ENCODE data around the gene FIGN.

DNA sequence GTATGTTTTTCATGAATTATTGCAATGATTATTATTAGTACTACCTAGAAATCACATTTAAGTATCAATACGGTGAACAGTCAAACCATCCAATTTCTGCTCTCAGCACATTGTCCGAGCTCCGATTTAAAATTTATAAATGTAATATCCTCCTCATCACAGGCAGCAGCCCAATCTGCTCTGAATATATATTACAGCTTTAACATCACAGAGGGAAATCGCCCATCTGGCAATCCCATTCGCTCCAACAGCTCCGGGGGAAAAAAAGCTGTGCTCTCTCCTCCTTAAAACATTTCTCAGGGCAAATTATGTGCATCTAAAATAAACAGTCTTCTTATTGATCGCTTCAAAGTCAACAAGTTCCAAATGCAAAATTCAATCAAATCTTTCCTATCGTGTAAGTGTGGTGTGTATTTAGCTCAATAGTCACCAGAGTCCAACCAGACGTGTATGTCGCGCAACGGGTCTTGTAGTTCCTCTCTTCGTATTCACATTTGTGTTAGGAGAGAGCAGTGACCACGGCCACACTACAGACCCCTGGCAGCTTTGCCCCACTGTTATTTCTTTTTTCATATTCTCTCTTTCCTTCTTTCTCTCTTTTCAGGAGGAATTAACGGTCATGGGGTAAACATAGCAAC is 2.4 kb downstream of the FIGN start:
- TF ChIP-seq POLR2A (IDR thresholded peaks at IDR 0.05; ENCODE audit: low read depth, low read length) (no peak), NFE2L2 (IDR thresholded peaks at IDR 0.05; ENCODE audit: low read depth, low read length) (no peak), CTCF (conservative IDR thresholded peaks at IDR 0.05; ENCODE audit: low read depth, low read length) (no peak), RAD21 (IDR thresholded peaks at IDR 0.05; ENCODE audit: low read length) (no peak), BHLHE40 (IDR thresholded peaks at IDR 0.05; ENCODE audit: low read depth, low read length) (no peak), CEBPB (IDR thresholded peaks at IDR 0.05; ENCODE audit: low read depth, low read length) (no peak), RCOR1 (IDR thresholded peaks at IDR 0.05; ENCODE audit: insufficient replicate concordance, low read length) (no peak), CHD1 (IDR thresholded peaks at IDR 0.05; ENCODE audit: low read depth, low read length) (no peak), FOS (IDR thresholded peaks at IDR 0.05; ENCODE audit: low read depth, low read length) (no peak), MAFK (IDR thresholded peaks at IDR 0.05; ENCODE audit: low read depth, low read length) (no peak), SMC3 (IDR thresholded peaks at IDR 0.05; ENCODE audit: low read depth, low read length) (no peak)
- TF ChIP-seq, protein P1, sequence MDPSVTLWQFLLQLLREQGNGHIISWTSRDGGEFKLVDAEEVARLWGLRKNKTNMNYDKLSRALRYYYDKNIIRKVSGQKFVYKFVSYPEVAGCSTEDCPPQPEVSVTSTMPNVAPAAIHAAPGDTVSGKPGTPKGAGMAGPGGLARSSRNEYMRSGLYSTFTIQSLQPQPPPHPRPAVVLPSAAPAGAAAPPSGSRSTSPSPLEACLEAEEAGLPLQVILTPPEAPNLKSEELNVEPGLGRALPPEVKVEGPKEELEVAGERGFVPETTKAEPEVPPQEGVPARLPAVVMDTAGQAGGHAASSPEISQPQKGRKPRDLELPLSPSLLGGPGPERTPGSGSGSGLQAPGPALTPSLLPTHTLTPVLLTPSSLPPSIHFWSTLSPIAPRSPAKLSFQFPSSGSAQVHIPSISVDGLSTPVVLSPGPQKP (IDR thresholded peaks at IDR 0.05; ENCODE audit: borderline replicate concordance, low read depth, low read length) = no peak
- TF ChIP-seq, protein P2, sequence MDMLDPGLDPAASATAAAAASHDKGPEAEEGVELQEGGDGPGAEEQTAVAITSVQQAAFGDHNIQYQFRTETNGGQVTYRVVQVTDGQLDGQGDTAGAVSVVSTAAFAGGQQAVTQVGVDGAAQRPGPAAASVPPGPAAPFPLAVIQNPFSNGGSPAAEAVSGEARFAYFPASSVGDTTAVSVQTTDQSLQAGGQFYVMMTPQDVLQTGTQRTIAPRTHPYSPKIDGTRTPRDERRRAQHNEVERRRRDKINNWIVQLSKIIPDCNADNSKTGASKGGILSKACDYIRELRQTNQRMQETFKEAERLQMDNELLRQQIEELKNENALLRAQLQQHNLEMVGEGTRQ (IDR thresholded peaks at IDR 0.05; ENCODE audit: low read depth, low read length) = no peak

Measured in IMR-90 (cell line).